NCI-H1048 (cell line): Measurements from ENCODE around the gene SDR42E1.

ENCODE experiments used
- DNase-seq: peaks from one replicate; lab custom pipeline; 2025; lab: John Stamatoyannopoulos, UW

SDR42E1 gene

GRCh38 chr16:82011199-82011641 lies at the start of gene SDR42E1:
TSS of gene SDR42E1 (minus strand) at chr16:82011470. CDS start at chr16:82000858, 10,612 bp downstream.
- DNase-seq, result no peak

- DNase-seq, result no peak
These were observed 48.7 kb upstream of the SDR42E1 start for GRCh38 chr16:82059983-82060421.

- DNase-seq, result no peak
These were observed 48.1 kb upstream of the SDR42E1 start for GRCh38 chr16:82059161-82059982.

- DNase-seq, result no peak
These were observed 45.3 kb upstream of the SDR42E1 start for GRCh38 chr16:82056550-82056896.

- no peak for DNase-seq
These were observed 44.7 kb upstream of the SDR42E1 start for GRCh38 chr16:82055728-82056549.

- DNase-seq, result no peak
These were observed 43.8 kb upstream of the SDR42E1 start for GRCh38 chr16:82055117-82055516.

GRCh38 chr16:82051656-82052055 lies 40.4 kb upstream of the SDR42E1 start:
- DNase-seq, result no peak

GRCh38 chr16:82050909-82051357 lies 39.7 kb upstream of the SDR42E1 start:
- DNase-seq, result no peak

GRCh38 chr16:82050506-82050905 lies 39.2 kb upstream of the SDR42E1 start:
- DNase-seq, result no peak

- no peak for DNase-seq
These were observed 38.2 kb upstream of the SDR42E1 start for GRCh38 chr16:82049484-82049883.

GRCh38 chr16:82047787-82048186 lies 36.5 kb upstream of the SDR42E1 start:
- DNase-seq, result no peak

- DNase-seq, result no peak
These were observed 36.1 kb upstream of the SDR42E1 start for GRCh38 chr16:82047374-82047773.

GRCh38 chr16:82046941-82047340 lies 35.7 kb upstream of the SDR42E1 start:
- DNase-seq, result no peak

- DNase-seq, result no peak
These were observed 35.3 kb upstream of the SDR42E1 start for GRCh38 chr16:82046541-82046940.

- DNase-seq, result no peak
These were observed 34.2 kb upstream of the SDR42E1 start for GRCh38 chr16:82045465-82045864.

GRCh38 chr16:82044585-82044911 lies 33.3 kb upstream of the SDR42E1 start:
- no peak for DNase-seq

GRCh38 chr16:82043680-82044584 lies 32.7 kb upstream of the SDR42E1 start:
- DNase-seq, result no peak

GRCh38 chr16:82042846-82043245 lies 31.6 kb upstream of the SDR42E1 start:
- DNase-seq, result no peak

- DNase-seq, result no peak
These were observed 30.9 kb upstream of the SDR42E1 start for GRCh38 chr16:82042144-82042543.

- DNase-seq, result no peak
These were observed 30.3 kb upstream of the SDR42E1 start for GRCh38 chr16:82041542-82041941.

- DNase-seq, result no peak
These were observed 29.0 kb upstream of the SDR42E1 start for GRCh38 chr16:82040296-82040695.

GRCh38 chr16:82037666-82038065 lies 26.4 kb upstream of the SDR42E1 start:
- no peak for DNase-seq
